GM12878 (cell line): ENCODE results near the gene SBF2.

ENCODE experiments used
- BRCA1 ChIP-seq: IDR thresholded peaks from 2 replicates; pipeline ENCODE4 v1.6.1; 2011; ENCODE audit warnings: low read depth, low read length, improper control_type of control experiment
- E2F4 ChIP-seq: IDR thresholded peaks from 2 replicates; pipeline ENCODE4 v1.6.1; 2012; ENCODE audit warnings: low read depth, low read length, improper control_type of control experiment
- POLR2A ChIP-seq: IDR thresholded peaks from 2 replicates; pipeline ENCODE4 v1.6.1; 2011; ENCODE audit warnings: low read depth, mild to moderate bottlenecking, low read length
- POLR2AphosphoS5 ChIP-seq: IDR thresholded peaks from 2 replicates; pipeline ENCODE4 v1.6.1; 2011; ENCODE audit warnings: mild to moderate bottlenecking, low read length, inconsistent platforms
- REST ChIP-seq: IDR thresholded peaks from 2 replicates; pipeline ENCODE4 v1.6.1; 2012; ENCODE audit warnings: mild to moderate bottlenecking, low read depth, low read length
- TF ChIP-seq, protein P1 (sequence below), 3 experiments: IDR thresholded peaks in 2 of 3; conservative IDR thresholded peaks in 1 of 3; 2 replicates each; pipeline ENCODE4 v1.5.1; 2011; ENCODE audit warnings: low read depth in 3 of 3, low read length in 3 of 3, mild to moderate bottlenecking in 3 of 3, control low read depth in 2 of 3, moderate library complexity in 2 of 3, inconsistent platforms in 1 of 3, mixed read lengths in 1 of 3; ENCODE audit not compliant: control insufficient read depth in 2 of 3, insufficient read depth in 1 of 3; ENCODE audit errors: extremely low read depth in 1 of 3
- TF ChIP-seq, protein P2 (sequence below): fragments of 450-650 bp; IDR thresholded peaks from 2 replicates; pipeline ENCODE4 v1.6.1; 2017; ENCODE audit warnings: mild to moderate bottlenecking, moderate library complexity

- TF ChIP-seq E2F4 (no peak), BRCA1 (no peak), REST (no peak), POLR2A (no peak), POLR2AphosphoS5 (no peak)
- TF ChIP-seq, protein P1, sequence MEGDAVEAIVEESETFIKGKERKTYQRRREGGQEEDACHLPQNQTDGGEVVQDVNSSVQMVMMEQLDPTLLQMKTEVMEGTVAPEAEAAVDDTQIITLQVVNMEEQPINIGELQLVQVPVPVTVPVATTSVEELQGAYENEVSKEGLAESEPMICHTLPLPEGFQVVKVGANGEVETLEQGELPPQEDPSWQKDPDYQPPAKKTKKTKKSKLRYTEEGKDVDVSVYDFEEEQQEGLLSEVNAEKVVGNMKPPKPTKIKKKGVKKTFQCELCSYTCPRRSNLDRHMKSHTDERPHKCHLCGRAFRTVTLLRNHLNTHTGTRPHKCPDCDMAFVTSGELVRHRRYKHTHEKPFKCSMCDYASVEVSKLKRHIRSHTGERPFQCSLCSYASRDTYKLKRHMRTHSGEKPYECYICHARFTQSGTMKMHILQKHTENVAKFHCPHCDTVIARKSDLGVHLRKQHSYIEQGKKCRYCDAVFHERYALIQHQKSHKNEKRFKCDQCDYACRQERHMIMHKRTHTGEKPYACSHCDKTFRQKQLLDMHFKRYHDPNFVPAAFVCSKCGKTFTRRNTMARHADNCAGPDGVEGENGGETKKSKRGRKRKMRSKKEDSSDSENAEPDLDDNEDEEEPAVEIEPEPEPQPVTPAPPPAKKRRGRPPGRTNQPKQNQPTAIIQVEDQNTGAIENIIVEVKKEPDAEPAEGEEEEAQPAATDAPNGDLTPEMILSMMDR (IDR thresholded peaks at IDR 0.05 in 2 of 3, conservative IDR thresholded peaks at IDR 0.05 in 1 of 3; ENCODE audit: control insufficient read depth in 2 of 3, extremely low read depth in 1 of 3, insufficient read depth in 1 of 3, low read depth in 3 of 3, low read length in 3 of 3) = no peak
- TF ChIP-seq, protein P2, sequence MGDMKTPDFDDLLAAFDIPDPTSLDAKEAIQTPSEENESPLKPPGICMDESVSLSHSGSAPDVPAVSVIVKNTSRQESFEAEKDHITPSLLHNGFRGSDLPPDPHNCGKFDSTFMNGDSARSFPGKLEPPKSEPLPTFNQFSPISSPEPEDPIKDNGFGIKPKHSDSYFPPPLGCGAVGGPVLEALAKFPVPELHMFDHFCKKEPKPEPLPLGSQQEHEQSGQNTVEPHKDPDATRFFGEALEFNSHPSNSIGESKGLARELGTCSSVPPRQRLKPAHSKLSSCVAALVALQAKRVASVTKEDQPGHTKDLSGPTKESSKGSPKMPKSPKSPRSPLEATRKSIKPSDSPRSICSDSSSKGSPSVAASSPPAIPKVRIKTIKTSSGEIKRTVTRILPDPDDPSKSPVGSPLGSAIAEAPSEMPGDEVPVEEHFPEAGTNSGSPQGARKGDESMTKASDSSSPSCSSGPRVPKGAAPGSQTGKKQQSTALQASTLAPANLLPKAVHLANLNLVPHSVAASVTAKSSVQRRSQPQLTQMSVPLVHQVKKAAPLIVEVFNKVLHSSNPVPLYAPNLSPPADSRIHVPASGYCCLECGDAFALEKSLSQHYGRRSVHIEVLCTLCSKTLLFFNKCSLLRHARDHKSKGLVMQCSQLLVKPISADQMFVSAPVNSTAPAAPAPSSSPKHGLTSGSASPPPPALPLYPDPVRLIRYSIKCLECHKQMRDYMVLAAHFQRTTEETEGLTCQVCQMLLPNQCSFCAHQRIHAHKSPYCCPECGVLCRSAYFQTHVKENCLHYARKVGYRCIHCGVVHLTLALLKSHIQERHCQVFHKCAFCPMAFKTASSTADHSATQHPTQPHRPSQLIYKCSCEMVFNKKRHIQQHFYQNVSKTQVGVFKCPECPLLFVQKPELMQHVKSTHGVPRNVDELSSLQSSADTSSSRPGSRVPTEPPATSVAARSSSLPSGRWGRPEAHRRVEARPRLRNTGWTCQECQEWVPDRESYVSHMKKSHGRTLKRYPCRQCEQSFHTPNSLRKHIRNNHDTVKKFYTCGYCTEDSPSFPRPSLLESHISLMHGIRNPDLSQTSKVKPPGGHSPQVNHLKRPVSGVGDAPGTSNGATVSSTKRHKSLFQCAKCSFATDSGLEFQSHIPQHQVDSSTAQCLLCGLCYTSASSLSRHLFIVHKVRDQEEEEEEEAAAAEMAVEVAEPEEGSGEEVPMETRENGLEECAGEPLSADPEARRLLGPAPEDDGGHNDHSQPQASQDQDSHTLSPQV = no peak
Observed at GRCh38 chr11:9761441-9761945, 532.5 kb downstream of the SBF2 start.
